ENCODE data around the gene KRTAP10-7. TPM values are rescaled to one million over a fixed set of nuclear protein-coding genes. Genes with fewer than 3 reads are reported as not detected.

Gene KRTAP10-7
- total and polyA plus RNA-seq, 9 of the 15 experiments (the other 6 are each of a cell fraction or from before 2014, with no cell fraction given): not detected

- TF ChIP-seq FOSL1 (tag; conservative IDR thresholded peaks at IDR 0.05) (peak; percentile 73), ZNF77 (CRISPR knock-in tag; IDR thresholded peaks at IDR 0.05) (no peak), MGA (IDR thresholded peaks at IDR 0.05) (peak; percentile 93), PRPF4 (IDR thresholded peaks at IDR 0.05; ENCODE audit: insufficient read depth, low read depth, low read length, poor library complexity, severe bottlenecking) (no peak), FUS (optimal IDR thresholded peaks at IDR 0.05; ENCODE audit: low read depth, low read length) (no peak), CHAMP1 (IDR thresholded peaks at IDR 0.05) (0 out of 2 replicates have a peak, but pooled peaks have one; percentile 16), NFYB (IDR thresholded peaks at IDR 0.05; ENCODE audit: extremely low read depth, insufficient read length) (no peak), YY1 (IDR thresholded peaks at IDR 0.05; ENCODE audit: borderline replicate concordance in 1 of 3, control insufficient read depth in 1 of 3, extremely low read depth in 1 of 3, insufficient read depth in 3 of 3, insufficient read length in 1 of 3, insufficient replicate concordance in 2 of 3, low read depth in 1 of 3, low read length in 2 of 3) (no peak), NCOA2 (IDR thresholded peaks at IDR 0.05; ENCODE audit: partially characterized antibody in 2 of 2) (no peak), NFE2 (IDR thresholded peaks at IDR 0.05; ENCODE audit: low read depth) (no peak)
Observed at GRCh38 chr21:44593598-44594405, 6.6 kb upstream of the KRTAP10-7 start (continued).
